ENCODE data around the gene FBH1. TPM values are rescaled to one million over a fixed set of nuclear protein-coding genes. Genes with fewer than 3 reads are reported as not detected.

Gene FBH1
- total RNA-seq, 1 donor from 2014 or later = 83.0 TPM

Other genes starting within 250 kb of the FBH1 start
- 15.2 TPM for gene ASB13, start 223.6 kb upstream of the FBH1 start, total RNA-seq
- 35.8 TPM for gene TASOR2, start 205.4 kb upstream of the FBH1 start, total RNA-seq
- gene GDI2, start 76.8 kb upstream of the FBH1 start, total RNA-seq = 101 TPM
- gene ANKRD16, start 350 bp upstream of the FBH1 start, total RNA-seq = 2.4 TPM
- gene IL15RA, start 87.3 kb downstream of the FBH1 start, total RNA-seq = 8.2 TPM
- gene IL2RA, start 172.1 kb downstream of the FBH1 start, total RNA-seq = 2.3 TPM
- 64.3 TPM for gene RBM17, start 198.8 kb downstream of the FBH1 start, total RNA-seq

Measured in Right ventricle myocardium superior (tissue), 1 donor.